Stimulated activated effector memory CD8-positive, alpha-beta T cell treated with anti-CD3 and anti-CD28 coated beads, Interleukin-12 subunit alpha, Interleukin-12 subunit beta, amount 100 ng/mL, for 72 hours (primary cell): ENCODE data around the gene ANAPC2.

Source experiments
- ATAC-seq: fragments of 150-1000 bp; cut with Tn5 transposase; 2 replicates; pipeline ENCODE4 v1.10.0; 2021
- DNase-seq, 2 donors: peaks; one replicate each; pipeline ENCODE4 v3.0.0; 2021 to 2022; ENCODE audit warnings: low spot score in 2 of 2
- H3K27ac Mint-ChIP-seq: one replicate; pipeline ENCODE4 v1.8.0; 2022; ENCODE audit warnings: mild to moderate bottlenecking, mixed read lengths
- H3K36me3 Mint-ChIP-seq: one replicate; pipeline ENCODE4 v1.8.0; 2022; ENCODE audit warnings: mild to moderate bottlenecking, mixed read lengths
- H3K4me1 Mint-ChIP-seq: one replicate; pipeline ENCODE4 v1.8.0; 2022; ENCODE audit warnings: mixed read lengths
- H3K4me3 Mint-ChIP-seq: one replicate; pipeline ENCODE4 v1.8.0; 2022; ENCODE audit warnings: mild to moderate bottlenecking, mixed read lengths
- H3K9me3 Mint-ChIP-seq: one replicate; pipeline ENCODE4 v1.8.0; 2022; ENCODE audit warnings: mixed read lengths

ANAPC2 gene

DNA sequence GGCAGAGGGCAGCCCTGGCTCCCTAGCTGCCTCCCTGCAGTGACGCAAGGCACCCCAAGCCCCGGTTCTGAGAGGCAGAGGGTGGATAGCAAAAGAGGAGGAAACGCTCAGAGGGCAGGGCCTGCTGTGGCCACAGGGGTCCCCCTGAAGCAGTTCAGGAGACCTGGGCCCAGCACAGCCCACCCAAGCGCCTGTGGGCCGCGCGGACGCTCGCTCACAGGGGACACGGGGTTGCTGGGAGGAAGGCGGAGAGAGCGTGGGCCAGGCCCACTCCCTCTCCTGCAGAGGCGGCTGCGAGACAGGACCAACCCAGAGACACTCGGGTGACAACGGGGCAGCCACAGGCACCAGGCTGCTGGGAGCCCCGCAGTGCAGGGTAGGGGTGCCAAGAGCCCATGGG lies 8.6 kb downstream of the ANAPC2 start:
- Mint-ChIP-seq H3K36me3 (peaks cover 32% of the 10 kb centered on the region), H3K4me1 (peaks cover 22% of the 10 kb centered on the region), H3K27ac (peak overlapping the region; percentile 56), H3K9me3 (no peaks in the 10 kb centered on the region), H3K4me3 (no peak overlapping the region)
- no peak for DNase-seq
- no peak for ATAC-seq

DNA sequence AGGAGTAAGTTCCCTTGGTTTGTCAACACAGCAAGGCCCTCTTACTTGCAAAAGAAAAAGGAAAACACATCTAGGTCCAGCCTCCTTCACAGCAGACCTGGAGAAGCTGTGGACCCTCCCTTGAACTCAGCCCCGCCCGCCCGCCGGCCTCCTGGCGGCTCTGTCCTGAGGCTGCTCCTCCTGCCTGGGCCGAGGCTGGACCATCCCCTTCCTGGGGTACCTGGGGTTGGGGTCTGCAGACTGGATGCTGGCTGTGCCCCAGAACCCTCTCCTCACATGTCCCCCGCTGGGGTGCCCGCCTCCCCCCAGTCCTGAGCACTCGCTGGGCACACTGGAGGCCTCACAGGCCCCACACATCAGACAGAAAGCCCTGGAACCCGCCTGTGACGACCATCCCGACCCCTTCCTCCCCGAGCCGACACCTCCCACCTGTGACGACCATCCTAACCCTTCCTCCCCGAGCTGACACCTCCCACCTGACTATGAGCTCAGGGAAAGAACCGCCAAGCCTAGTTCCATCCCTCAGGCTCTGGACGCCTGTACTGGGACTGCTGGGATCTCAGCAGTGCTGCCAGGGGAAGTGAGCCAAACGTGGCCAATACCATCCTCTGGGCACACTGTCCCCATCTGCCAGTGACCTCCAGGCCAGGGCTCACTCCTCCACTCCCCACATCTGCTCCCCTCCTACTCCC lies 9.3 kb downstream of the ANAPC2 start:
- Mint-ChIP-seq H3K36me3 (peaks cover 25% of the 10 kb centered on the region), H3K4me3 (no peak overlapping the region), H3K9me3 (no peaks in the 10 kb centered on the region), H3K27ac (peak overlapping the region; percentile 56), H3K4me1 (peaks cover 16% of the 10 kb centered on the region)
- ATAC-seq = no peak
- no peak for DNase-seq

DNA sequence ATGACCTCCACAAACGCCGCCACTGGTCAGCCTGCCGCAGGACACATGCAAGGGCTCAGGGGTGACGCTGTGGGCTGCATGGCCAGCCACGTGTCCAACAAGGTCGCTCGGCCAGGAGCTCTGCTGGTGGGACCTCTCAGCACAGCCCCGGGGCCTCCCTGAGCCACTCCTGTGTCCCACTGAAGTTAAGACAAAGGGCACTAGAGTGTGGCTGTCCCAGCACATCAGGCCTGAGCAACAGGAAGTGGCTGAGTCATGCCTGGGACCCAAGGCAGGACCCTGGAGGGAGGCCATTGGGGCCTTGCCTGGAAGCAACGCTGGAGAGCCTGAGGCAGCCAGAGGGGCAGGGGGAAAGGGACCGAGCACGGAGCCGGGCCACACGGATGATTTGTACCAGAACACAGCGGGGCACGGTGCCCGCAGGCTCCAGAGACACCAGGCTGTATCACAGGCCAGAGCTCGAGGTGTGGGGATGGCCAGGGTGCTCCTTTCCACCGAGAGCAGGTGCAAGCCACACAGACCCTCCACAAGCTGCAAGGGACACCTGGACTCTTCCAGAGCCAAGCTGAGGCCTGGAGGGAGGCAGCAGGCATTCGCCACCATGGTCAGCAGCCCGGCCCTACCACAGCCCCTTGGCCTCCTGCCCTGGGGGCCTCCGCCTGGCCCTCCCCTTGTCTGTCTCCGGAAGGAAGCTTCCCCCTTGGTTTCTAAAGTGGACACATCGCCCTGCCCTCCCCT lies 10.0 kb downstream of the ANAPC2 start:
- peaks cover 13% of the 10 kb centered on the region for H3K4me1 Mint-ChIP-seq
- peaks cover 18% of the 10 kb centered on the region for H3K36me3 Mint-ChIP-seq
- DNase-seq (no peak), ATAC-seq (no peak)
- no peaks in the 10 kb centered on the region for H3K9me3 Mint-ChIP-seq
- no peak overlapping the region for H3K27ac Mint-ChIP-seq
- no peak overlapping the region for H3K4me3 Mint-ChIP-seq

DNA sequence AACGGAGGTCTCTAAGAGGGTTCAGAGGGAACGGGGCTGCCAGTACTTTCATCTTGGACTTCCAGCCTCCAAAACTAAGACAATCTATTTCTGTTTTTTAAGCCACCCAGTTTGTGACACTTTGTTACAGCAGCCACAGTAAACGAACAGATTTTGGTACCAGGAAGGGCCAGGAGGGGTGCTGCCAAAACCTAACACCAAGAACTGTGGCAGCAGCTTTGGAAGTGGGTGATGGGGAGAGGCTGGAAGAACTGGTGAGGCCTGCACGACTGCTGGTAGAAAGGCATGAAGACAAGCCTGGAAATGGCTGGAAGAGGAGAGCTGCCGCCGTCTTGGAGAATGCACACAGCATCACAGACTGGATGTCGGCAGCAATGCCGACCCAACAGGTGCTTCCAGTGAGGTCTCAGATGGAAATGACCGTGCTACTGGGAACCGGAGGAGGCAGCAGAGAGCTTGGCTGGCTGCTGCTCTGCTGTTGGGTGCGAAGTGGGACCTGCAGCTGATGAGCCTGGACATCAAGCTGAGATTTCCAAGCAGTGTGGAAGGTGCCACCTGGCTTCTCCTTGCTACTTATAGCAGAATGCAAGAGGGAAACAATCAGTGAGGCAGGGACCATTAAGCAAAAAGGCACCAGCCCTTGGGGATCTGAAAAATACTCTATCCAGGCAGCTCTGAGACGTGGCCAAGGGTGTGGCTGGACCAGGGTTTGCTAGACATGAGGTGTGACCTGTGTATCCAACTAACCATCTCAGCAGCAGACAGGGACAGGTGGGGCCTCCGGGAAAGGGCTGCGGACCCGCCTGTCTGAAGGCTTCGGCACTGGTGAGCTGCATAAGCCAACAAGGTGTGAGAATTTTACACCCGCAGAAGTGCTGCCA lies 11.8 kb downstream of the ANAPC2 start:
- H3K4me3 Mint-ChIP-seq = no peak overlapping the region
- H3K4me1 Mint-ChIP-seq = peaks cover 13% of the 10 kb centered on the region
- DNase-seq = no peak
- no peaks in the 10 kb centered on the region for H3K9me3 Mint-ChIP-seq
- ATAC-seq = no peak
- H3K36me3 Mint-ChIP-seq = no peaks in the 10 kb centered on the region
- H3K27ac Mint-ChIP-seq = peak overlapping the region; percentile 34

DNA sequence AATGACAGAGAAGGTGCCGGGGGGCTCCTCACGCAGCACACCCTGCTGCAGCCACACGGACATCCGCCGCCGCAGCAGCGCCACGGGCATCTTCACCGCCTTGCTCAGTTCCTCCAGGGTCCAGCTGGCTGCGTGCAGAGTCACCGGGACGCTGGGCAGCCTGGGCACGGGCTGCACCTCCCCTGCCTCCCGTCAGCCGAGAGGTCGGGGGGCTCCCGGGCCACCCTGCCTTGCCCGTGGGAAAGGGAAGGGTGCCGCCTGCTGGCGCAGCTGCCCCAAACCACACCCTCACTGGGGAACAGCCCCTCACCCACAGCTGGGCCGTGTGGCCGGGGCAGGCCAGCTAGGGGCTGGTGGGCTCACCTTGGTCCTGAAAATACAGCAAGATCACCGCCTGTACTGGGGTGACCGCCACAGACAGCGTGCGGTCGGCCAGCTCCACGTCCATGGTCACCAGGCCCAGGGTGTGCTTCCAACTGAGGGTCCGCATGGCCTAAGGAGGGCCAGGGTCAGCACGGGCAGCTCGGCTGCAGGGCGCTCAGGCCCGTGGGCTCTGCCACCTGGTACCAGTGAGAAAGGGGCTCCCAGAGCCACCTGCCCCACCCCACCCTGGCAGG lies 12.9 kb downstream of the ANAPC2 start:
- Mint-ChIP-seq H3K36me3 (no peaks in the 10 kb centered on the region), H3K4me1 (peaks cover 13% of the 10 kb centered on the region), H3K4me3 (no peak overlapping the region), H3K9me3 (no peaks in the 10 kb centered on the region), H3K27ac (no peak overlapping the region)
- ATAC-seq (no peak), DNase-seq (no peak)

DNA sequence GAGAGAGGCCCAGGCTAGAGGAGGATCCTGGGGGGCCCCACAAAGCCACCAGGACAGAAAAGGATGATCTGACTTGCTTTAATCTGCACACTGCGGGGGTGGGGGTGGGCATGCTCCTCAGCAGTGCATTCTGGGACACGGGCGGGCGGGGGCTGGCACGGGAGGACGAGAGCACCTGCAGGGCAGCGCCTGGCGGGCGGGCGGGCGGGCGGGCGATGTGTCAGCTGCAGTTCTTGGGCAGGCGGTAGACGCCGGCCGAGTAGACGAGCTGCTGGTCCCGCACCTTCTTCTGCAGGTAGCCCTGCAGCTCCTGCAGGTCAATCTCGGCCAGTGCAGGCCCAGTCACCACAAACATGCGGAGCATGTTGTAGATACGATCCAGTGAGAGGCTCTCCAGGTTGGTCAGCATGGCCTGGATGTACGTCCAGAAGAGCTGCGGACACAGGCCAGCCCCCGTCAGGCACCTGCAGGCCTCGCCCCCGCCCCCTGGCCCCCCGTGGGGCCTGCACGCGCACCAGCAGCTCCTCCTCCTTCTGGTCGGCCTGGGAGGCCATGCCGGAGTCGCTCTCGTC lies 13.6 kb downstream of the ANAPC2 start:
- peaks cover 13% of the 10 kb centered on the region for H3K4me1 Mint-ChIP-seq
- DNase-seq = no peak
- ATAC-seq = no peak
- no peaks in the 10 kb centered on the region for H3K36me3 Mint-ChIP-seq
- H3K27ac Mint-ChIP-seq = no peak overlapping the region
- no peak overlapping the region for H3K4me3 Mint-ChIP-seq
- no peaks in the 10 kb centered on the region for H3K9me3 Mint-ChIP-seq

DNA sequence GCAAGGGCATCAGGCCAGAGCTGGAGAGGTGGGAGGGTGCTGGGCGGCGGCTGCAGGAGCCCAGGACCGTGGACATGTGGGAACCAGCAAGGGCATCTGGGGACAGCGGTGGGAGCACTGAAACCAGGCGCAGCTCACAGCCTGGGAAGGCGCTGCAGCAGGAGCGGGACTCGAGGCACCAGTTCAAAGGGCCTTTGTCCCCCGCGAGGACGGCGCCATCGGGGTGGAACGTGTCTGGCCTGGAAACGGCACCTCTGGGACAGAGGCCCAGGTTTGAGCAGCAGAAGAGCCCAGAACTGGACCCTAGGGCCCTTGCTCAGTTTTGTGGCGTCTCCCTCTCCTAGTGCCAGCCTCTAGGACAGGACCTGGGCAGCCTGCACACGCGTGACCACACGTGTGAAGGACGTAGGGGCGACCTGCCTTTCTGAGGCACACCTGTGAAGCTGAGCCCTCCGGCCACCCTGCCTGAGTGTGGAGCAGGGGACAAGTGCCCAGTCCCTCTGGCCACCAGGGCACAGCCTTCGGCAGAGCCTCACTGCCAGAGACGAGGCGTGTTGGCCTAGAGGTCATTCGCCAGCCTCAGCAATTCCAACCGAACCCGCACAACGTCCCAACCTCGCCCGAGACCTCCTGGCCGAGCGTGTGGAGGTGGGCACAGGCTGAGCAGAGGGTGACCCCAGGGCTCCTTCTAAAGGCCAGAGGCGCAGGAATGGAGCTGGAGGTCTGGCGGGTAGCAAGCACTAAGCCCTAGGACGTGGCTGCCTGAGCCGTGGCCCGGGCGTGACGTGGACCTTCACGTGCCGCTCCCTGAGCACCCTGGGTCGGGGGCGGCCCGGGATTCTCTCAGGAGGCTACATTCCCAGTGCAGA lies 14.3 kb downstream of the ANAPC2 start:
- Mint-ChIP-seq H3K36me3 (no peaks in the 10 kb centered on the region), H3K9me3 (no peaks in the 10 kb centered on the region), H3K4me1 (peaks cover 8% of the 10 kb centered on the region), H3K4me3 (no peak overlapping the region), H3K27ac (no peak overlapping the region)
- no peak for ATAC-seq
- no peak for DNase-seq

DNA sequence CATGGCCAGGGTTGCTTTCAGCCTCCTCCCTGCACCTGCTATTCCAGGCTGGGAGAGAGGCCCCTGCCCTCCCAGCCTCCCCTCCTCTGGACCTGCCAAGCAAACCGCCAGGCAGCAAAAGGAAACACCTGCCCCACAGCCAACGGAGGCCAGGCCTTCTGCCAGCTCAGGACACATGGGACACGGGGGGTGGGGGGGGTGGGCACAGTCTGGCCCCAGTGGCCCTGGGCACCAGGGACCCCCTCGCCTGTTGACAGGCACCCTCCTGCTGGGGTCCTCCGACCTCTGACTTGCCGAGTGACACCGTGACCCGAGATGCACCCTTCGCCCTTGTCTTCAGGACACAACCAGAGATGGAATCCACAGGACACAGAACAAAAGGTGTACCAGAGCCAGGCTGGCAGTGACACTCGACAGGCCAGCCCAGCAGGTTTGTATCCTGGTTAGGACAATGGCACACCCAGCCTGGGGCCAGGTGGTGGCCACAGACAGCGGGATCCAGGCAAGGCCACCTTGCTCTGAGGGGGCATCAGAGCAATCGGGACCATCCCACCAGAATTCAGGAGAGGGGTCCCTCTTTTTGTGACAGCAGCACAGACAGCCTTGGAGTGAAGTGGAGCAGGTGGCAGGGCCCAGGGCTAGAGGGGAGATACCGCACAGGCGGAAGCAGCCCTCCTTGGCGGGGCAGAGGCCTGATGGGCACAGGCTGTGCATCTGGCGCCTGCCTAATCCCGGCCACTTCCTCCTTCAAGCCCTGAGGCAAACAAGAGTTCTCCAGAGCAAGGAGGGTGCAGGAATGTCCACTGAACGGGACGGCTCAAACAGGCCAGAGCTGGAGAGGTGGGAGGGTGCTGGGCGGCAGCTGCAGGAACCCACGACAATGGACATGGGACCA lies 15.2 kb downstream of the ANAPC2 start:
- H3K4me1 Mint-ChIP-seq = peaks cover 8% of the 10 kb centered on the region
- H3K9me3 Mint-ChIP-seq = no peaks in the 10 kb centered on the region
- no peak for DNase-seq
- ATAC-seq = no peak
- H3K4me3 Mint-ChIP-seq = no peak overlapping the region
- no peak overlapping the region for H3K27ac Mint-ChIP-seq
- no peaks in the 10 kb centered on the region for H3K36me3 Mint-ChIP-seq

DNA sequence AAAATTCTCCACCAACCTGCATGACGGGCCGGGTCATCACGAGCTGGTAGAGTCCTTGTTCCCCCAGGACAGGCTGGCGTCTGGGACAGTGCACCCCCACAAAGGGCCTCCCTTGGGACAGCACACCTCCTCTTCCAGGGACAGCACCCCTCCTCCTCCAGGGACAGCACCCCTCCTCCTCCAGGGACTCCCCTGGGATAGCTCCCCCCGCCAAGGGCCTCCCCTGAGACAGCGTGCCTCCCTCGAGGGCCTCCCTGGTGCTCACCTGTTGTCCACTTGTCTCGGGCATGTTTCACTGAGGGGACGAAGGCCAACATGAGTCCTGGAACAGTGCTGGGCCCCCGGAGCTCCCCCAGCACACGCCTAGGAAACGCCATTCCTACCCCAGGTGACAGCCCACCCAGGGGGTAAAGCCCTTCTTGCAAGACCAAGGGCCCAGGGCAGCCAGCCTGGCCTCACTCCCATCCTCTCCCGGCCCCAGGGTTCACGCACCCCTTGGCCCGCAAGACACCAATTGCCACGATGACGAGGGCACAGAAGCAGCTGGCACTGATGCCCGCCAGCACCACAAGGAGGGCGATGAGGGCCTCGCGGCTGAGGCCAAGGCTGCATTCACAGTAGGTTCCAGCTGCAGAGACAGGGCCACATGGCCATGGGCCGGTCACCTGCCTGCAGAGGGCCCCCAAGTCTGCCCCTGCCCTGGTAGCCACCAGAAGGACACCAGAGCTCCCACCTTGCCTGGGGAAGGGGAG lies 17.0 kb downstream of the ANAPC2 start:
- H3K4me1 Mint-ChIP-seq = peaks cover 4% of the 10 kb centered on the region
- ATAC-seq (no peak), DNase-seq (no peak)
- H3K4me3 Mint-ChIP-seq = no peak overlapping the region
- H3K27ac Mint-ChIP-seq = no peak overlapping the region
- H3K36me3 Mint-ChIP-seq = no peaks in the 10 kb centered on the region
- no peaks in the 10 kb centered on the region for H3K9me3 Mint-ChIP-seq

DNA sequence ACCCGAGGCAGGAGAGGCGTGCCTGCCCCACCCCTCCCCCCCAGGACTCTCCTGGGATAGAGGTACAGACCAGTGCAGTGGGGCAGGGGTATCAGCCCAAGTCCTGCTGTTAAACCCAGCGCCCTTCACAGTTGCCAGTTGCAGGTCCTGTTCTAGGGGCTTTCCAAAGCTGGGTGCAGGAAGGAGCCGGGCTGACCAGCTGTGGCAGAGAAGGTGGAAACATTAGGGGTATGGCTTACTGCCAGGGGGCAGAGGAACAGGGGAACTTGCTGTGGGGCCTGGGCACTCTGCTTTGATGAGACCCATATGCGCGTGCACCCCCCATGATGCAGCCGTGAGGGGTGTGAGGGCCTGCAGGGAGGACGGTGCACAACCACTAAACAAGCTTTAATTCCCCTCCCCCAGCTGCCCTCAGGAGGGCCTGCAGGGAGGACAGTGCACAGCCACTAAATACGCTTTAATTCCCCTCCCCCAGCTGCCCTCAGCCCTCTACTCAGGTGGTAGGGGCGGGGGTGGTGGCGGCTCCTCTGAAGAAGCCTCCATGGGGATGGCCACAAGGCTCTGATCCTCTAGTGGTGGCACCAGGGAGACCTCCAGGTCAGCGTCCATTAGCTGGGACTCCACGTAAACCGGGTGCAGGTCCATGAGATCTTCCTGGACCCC lies 17.7 kb downstream of the ANAPC2 start:
- Mint-ChIP-seq H3K4me1 (no peaks in the 10 kb centered on the region), H3K36me3 (no peaks in the 10 kb centered on the region), H3K4me3 (no peak overlapping the region), H3K27ac (no peak overlapping the region), H3K9me3 (no peaks in the 10 kb centered on the region)
- DNase-seq = no peak
- no peak for ATAC-seq

DNA sequence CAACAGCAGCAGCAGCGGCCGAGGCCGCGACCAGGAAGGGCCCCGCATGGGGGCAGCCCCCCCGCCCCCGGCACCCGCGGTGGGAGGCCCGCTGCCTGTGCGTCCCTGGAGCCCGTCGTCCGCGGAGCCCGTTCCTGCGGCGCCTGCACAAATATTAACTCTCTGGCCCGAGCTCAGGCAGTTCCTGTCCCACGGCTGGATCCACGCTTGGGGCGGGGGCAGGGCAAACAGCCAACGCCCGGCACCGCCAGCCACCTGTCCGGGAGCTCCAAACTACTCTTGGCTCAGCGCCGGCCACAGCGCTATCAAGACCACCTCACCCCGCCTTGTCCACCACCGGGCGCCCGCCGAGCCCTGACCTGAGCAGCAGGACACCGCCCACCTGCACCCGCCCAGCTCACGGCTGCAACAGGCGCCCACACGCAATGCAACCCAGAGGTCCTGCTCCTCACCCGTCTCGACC lies 18.4 kb downstream of the ANAPC2 start, which contains the start of gene LRRC26:
Gene LRRC26, minus strand, starts transcription at position 156 of the 463 bp plus-strand sequence. Its CDS starts 108 bp downstream, at position 48.
- no peak for ATAC-seq
- no peaks in the 10 kb centered on the region for H3K9me3 Mint-ChIP-seq
- no peaks in the 10 kb centered on the region for H3K36me3 Mint-ChIP-seq
- no peaks in the 10 kb centered on the region for H3K4me1 Mint-ChIP-seq
- no peak for DNase-seq
- H3K4me3 Mint-ChIP-seq = peak within 1 kb of the TSS; percentile 43
- no peak within 1 kb of the TSS for H3K27ac Mint-ChIP-seq
